Esophagus muscularis mucosa (tissue), 4 donors: ENCODE measurements around the gene TENM4. TPM values are rescaled to one million over a fixed set of nuclear protein-coding genes. Genes with fewer than 3 reads are reported as not detected.
A peak's percentile ranks its signal among the peaks of the same experiment; 100 is the strongest.

Experiments used
- DNase-seq: peaks from one replicate; pipeline ENCODE4 v3.0.0-alpha.2; 2017; ENCODE audit errors: extremely low spot score
- H3K27ac ChIP-seq, 4 donors: fragments of 200-600 bp; sonication (generic); replicated peaks in 1 of 4; 1 replicate in 3 of 4; 2 replicates in 1 of 4; pipeline ENCODE4 v1.5.1; 2016 to 2019; ENCODE audit warnings: mild to moderate bottlenecking in 1 of 4
- H3K27me3 ChIP-seq, 4 donors: fragments of 200-600 bp; sonication (generic); one replicate each; pipeline versions ENCODE4 v1.5.1 to v1.6.0; 2016 to 2019
- H3K36me3 ChIP-seq, 4 donors: fragments of 200-600 bp; sonication (generic); one replicate each; pipeline ENCODE4 v1.5.1; 2016 to 2019
- H3K4me1 ChIP-seq, 4 donors: fragments of 200-600 bp; sonication (generic); one replicate each; pipeline ENCODE4 v1.5.1; 2016 to 2019
- H3K4me3 ChIP-seq, 4 donors: fragments of 200-600 bp; sonication (generic); 1 replicate in 2 of 4; 2 replicates in 2 of 4; pipeline ENCODE4 v1.5.1; 2016 to 2019; ENCODE audit warnings: mild to moderate bottlenecking in 4 of 4, moderate library complexity in 1 of 4
- H3K9me3 ChIP-seq, 4 donors: fragments of 200-600 bp; sonication (generic); 1 replicate in 3 of 4; 2 replicates in 1 of 4; pipeline ENCODE4 v1.5.1; 2016 to 2019
- CTCF ChIP-seq, 3 experiments: fragments of 200-600 bp in 2 of 3; fragments of 450-650 bp in 1 of 3; sonication (generic) in 2 of 3; IDR thresholded peaks; one replicate each; pipeline ENCODE4 v1.5.1; 2017 to 2019; ENCODE audit warnings: antibody characterized with exemption in 3 of 3, mild to moderate bottlenecking in 2 of 3, moderate library complexity in 1 of 3
- EP300 ChIP-seq: sonication (generic); formaldehyde crosslinking; IDR thresholded peaks from one replicate; pipeline ENCODE4 v1.6.1; 2017; ENCODE audit warnings: antibody characterized with exemption
- POLR2A ChIP-seq: fragments of 450-650 bp; IDR thresholded peaks from one replicate; pipeline ENCODE4 v1.6.1; 2017; ENCODE audit warnings: antibody characterized with exemption, moderate library complexity, mild to moderate bottlenecking, low read depth
- POLR2AphosphoS5 ChIP-seq, 2 donors: sonication (generic); formaldehyde crosslinking; IDR thresholded peaks; one replicate each; pipeline ENCODE4 v1.6.1; 2017; ENCODE audit warnings: antibody characterized with exemption in 2 of 2
- WGBS: methylation state at CpG from one replicate; pipeline ENCODE4 v1.1.5; 2018; 5-methylcytosine and 5-hydroxymethylcytosine counted together
- intact Hi-C: fragments of 100-400 bp; cut with DNase I; formaldehyde crosslinking; loops from one replicate; pipeline ENCODE4 v1.15.1; 2023
- total RNA-seq, 4 donors: library from RNA; depleted of rRNA; stranded (reverse); fragments of >200 nt; gene quantifications; one replicate each; pipeline versions ENCODE4 v1.1.0 to v1.2.1, GENCODE V29; 2016

The TENM4 gene
- total RNA-seq, 4 donors from 2014 or later, result 4.1 to 9.6 (median 8.0) TPM

- no peaks in the 10 kb centered on the region for H3K9me3 ChIP-seq
- WGBS, result 55% methylated on average over 6 of the region's 6 CpGs
- TF ChIP-seq CTCF (IDR thresholded peaks at IDR 0.05) (no peak), POLR2AphosphoS5 (IDR thresholded peaks at IDR 0.05) (peak in 1 of 2 donors; percentile 15)
- H3K27ac ChIP-seq, result peak overlapping the region in 3 of 4 donors; percentile 43 to 65 (median 56)
- peaks cover 11 to 15% (median 12%) of the 10 kb centered on the region in 4 donors for H3K4me1 ChIP-seq
- no peaks in the 10 kb centered on the region for H3K36me3 ChIP-seq
- H3K27me3 ChIP-seq, result no peaks in the 10 kb centered on the region
- no peak for DNase-seq
- no peak overlapping the region for H3K4me3 ChIP-seq
- intact Hi-C loops, result no loop called here
Measured at GRCh38 chr11:79244241-79244772, 196.5 kb downstream of the TENM4 start.

DNA sequence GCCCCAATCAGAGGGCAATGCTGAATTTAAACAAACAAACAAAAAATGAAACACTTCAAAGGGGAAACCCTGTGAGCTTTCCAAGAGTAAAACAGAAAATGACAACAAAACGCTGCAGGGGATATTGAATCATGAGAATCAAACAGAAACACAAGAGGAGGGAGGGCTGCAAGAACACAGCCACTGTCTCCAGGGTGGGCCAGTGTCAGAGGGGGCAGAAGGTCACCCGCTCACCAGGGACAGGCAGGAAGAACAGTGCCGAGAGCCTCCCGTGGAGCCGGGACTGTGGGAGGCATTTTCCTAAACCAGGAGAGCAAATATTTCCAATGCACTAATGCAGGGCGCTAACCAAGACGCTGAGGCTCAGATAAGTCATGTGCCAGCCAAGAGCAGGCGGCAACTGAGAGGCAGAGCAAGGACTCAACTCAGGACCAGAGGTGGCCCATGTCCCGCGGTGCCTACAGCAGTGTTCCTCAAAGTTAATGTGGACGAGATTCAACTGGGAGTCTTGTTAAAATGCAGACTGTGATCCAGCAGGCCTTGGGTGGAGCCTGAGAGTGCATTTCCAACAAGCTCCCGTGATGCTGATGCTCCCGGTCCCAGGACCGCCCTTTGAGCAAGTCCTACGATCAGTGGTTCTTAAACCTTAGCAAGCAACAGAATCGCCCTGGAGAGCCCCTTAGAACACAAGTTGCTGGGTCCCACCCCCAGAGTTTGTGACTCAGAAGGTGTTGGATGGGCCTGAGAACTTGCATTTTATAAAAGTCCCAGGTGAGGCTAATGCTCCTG is 197.2 kb downstream of the TENM4 start:
- intact Hi-C loops, result no loop called here
- no peak for TF ChIP-seq POLR2A
- no peak for TF ChIP-seq CTCF (IDR thresholded peaks at IDR 0.05)
- no peak for TF ChIP-seq POLR2AphosphoS5 (IDR thresholded peaks at IDR 0.05)
- no peak for TF ChIP-seq EP300
- WGBS, result 84% methylated on average over 16 of the region's 16 CpGs

DNA sequence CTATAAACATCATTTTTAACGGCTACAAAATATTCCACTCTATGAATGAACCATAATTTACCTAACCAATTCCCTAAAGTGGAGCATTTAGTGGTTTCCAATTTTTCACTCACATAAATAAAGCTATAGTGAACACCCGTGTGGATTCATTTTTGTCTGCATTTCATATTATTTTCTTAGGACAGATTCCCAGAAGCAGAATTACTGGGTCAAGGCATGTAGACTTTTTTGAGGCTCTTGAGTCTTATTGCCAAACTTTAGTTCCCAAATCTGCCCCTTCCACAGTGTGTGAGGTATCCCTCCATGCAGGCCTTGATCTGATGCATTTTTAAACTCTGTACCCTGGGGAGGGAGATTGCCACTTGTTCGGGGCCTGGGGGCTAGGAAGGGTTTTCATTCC is 198.2 kb downstream of the TENM4 start:
- H3K27ac ChIP-seq, result no peak overlapping the region
- H3K27me3 ChIP-seq, result no peaks in the 10 kb centered on the region
- no peak overlapping the region for H3K4me3 ChIP-seq
- intact Hi-C loops, result no loop called here
- WGBS, result 87% methylated on average over 3 of the region's 3 CpGs
- H3K4me1 ChIP-seq, result peaks cover 11 to 21% (median 20%) of the 10 kb centered on the region in 4 donors
- H3K9me3 ChIP-seq, result no peaks in the 10 kb centered on the region
- DNase-seq, result no peak
- no peaks in the 10 kb centered on the region for H3K36me3 ChIP-seq
- TF ChIP-seq CTCF (IDR thresholded peaks at IDR 0.05) (no peak), POLR2AphosphoS5 (IDR thresholded peaks at IDR 0.05) (no peak), EP300 (no peak), POLR2A (no peak)

More for the DNA sequence above, 197.2 kb downstream of the TENM4 start:
- H3K36me3 ChIP-seq, result no peaks in the 10 kb centered on the region
- no peak overlapping the region for H3K4me3 ChIP-seq
- H3K4me1 ChIP-seq, result peaks cover 11 to 15% (median 12%) of the 10 kb centered on the region in 4 donors
- H3K27me3 ChIP-seq, result no peaks in the 10 kb centered on the region
- no peaks in the 10 kb centered on the region for H3K9me3 ChIP-seq
- DNase-seq, result no peak
- peak overlapping the region in 3 of 4 donors; percentile 43 to 65 (median 56) for H3K27ac ChIP-seq

DNA sequence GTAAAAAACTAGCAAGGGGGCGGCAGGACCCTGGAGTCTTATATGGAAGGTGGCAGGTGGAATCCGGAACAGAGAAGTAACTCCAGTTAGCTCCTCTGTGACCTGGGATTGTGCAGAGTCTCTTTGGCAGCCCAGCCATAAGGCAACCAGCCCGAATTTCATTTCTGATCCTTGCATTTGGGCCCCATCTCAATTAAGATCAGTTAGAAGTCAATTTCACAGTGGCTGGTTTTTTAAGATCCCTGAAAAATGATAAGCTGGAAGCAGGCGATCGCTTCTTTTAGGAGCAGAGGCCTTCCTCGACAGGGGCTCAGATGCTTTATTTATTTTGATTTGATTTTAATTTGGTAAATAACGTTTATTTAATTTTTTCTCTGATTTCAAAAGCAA is 199.0 kb downstream of the TENM4 start:
- no peak for DNase-seq
- WGBS, result 77% methylated on average over 7 of the region's 7 CpGs

More for the DNA sequence above, 199.0 kb downstream of the TENM4 start:
- Histone ChIP-seq H3K27ac (no peak overlapping the region), H3K4me1 (peaks cover 11 to 28% (median 27%) of the 10 kb centered on the region in 4 donors), H3K4me3 (no peak overlapping the region), H3K9me3 (no peaks in the 10 kb centered on the region), H3K27me3 (no peaks in the 10 kb centered on the region), H3K36me3 (no peaks in the 10 kb centered on the region)
- TF ChIP-seq EP300, result no peak
- no peak for TF ChIP-seq POLR2A
- no peak for TF ChIP-seq POLR2AphosphoS5 (IDR thresholded peaks at IDR 0.05)
- no peak for TF ChIP-seq CTCF (IDR thresholded peaks at IDR 0.05)
- intact Hi-C loops, result no loop called here
